ENCODE measurements around the gene CCDC183. TPM values are rescaled to one million over a fixed set of nuclear protein-coding genes. Genes with fewer than 3 reads are reported as not detected.

The CCDC183 gene
- total and polyA plus RNA-seq, 3 experiments from 2014 or later: 0.26 to 0.73 TPM; not detected in 1

- no peak overlapping the region for H3K27ac ChIP-seq (ENCODE audit: low read depth, low read length)
- CTCF ChIA-PET: interaction anchor here (1.3 kb wide), 1 partner anchor 16 kb away, joined by 5 read pairs; the partner anchor contains the start of gene AJM1
Measured at GRCh38 chr9:136826188-136826541, 30.0 kb downstream of the CCDC183 start.

DNA sequence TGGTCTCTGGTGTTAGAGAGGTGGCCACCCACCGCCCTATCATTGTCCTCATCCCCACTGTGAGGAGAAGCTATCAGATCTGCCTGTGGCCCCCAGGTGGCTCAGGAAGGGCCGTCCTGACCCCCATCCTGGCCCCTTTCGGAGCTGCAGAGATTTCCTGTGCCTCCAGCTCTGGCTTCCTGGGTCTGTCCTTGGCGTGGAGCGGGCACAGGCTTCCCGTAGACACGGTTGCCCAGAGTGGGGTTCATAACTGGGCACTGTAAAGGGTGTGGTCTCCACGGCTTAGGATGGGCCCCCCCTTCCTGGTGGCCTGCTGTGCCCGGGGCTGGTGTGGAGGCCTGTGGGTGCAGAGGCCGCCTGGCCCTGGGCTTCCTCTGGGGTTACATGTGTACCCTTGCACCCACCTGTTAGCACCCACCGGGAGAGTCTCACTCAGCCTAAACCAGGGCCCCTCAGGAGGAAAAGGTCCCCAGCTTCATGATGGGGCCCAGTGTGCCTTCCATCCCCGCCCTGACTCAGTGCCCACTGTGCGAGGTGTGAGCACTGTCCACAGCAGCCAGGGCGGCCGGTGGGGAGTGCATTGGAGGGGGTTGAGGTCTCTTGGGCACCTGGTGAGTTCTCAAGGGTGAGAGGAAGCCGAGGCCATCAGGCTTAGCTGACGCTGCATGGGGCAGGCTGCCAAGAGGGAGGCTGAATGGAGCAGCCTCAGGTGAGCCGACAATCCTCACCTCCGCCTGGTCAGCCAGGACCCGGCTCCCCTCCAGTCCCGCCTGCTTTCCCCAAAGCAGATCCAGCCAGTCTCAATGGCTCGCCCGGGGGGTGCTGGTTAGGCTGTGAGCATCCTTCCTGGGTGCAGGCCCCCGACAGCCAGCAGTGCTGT, 30.8 kb downstream of the CCDC183 start:
- CTCF ChIA-PET: interaction anchor here (1.1 to 1.3 kb wide), 2 partner anchors 15 to 17 kb away, joined by 3 to 5 read pairs; partner anchors contain the start of gene AJM1

More at GRCh38 chr9:136826188-136826541, 30.0 kb downstream of the CCDC183 start:
- Histone ChIP-seq H3K4me1 (ENCODE audit: insufficient read depth, low read length) (no peaks in the 10 kb centered on the region), H3K4me3 (ENCODE audit: low read length) (no peak overlapping the region), H3K9me3 (ENCODE audit: low read length) (no peaks in the 10 kb centered on the region), H3K27me3 (ENCODE audit: insufficient read depth, low read length, poor library complexity, severe bottlenecking) (no peaks in the 10 kb centered on the region), H3K36me3 (ENCODE audit: insufficient read depth, low read length) (peaks cover 11% of the 10 kb centered on the region)
- Mint-ChIP-seq H3K9me3 (no peaks in the 10 kb centered on the region), H3K36me3 (peaks cover 0 to 54% (median 0%) of the 10 kb centered on the region in 3 donors), H3K4me3 (no peak overlapping the region), H3K27ac (no peak overlapping the region), H3K27me3 (no peaks in the 10 kb centered on the region), H3K4me1 (no peaks in the 10 kb centered on the region)
- DNase-seq: no peak
- POLR2A ChIA-PET: no interaction called here

DNA sequence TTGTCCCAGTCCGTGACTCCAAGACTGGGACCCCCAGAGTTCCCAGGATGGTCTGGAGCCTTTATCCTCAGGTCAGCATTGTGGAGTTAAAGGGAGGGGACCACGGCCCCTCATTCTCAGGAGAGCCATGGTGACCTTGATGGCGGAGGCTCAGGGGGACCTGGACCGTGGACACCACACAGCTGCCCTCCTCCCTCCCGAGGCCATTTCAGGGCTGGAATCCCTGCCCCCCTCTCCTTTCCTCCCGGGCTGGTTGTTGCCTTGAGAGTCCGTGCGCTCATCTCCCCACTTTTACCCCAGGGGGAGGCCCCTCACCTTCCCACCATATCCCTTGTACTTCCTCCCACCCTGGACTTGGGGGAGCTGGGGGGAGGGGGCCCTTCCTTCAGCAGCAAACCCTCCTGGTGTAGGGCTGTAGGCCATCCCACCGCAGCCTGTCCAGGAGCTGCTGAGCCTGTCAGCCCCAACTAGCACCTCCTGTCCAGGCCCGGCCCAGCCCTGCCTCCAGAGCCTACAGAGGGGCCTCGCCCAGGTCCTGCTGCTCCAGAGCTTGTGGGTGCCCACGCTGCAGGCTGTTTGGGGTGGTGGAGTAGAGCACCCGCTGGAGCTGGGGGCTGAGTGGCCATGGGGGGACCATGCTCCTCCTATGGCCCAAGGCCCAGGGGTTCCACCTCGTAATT, 31.8 kb downstream of the CCDC183 start:
- Mint-ChIP-seq H3K27ac (no peak overlapping the region), H3K36me3 (peaks cover 0 to 69% (median 0%) of the 10 kb centered on the region in 3 donors), H3K4me3 (no peak overlapping the region), H3K4me1 (no peaks in the 10 kb centered on the region), H3K9me3 (no peaks in the 10 kb centered on the region), H3K27me3 (no peaks in the 10 kb centered on the region)
- DNase-seq: peak in 1 of 5 donors; percentile 38
- Histone ChIP-seq H3K36me3 (ENCODE audit: insufficient read depth, low read length) (peaks cover 11% of the 10 kb centered on the region), H3K9me3 (ENCODE audit: low read length) (no peaks in the 10 kb centered on the region), H3K27ac (ENCODE audit: low read depth, low read length) (no peak overlapping the region), H3K4me3 (ENCODE audit: low read length) (no peak overlapping the region), H3K4me1 (ENCODE audit: insufficient read depth, low read length) (no peaks in the 10 kb centered on the region), H3K27me3 (ENCODE audit: insufficient read depth, low read length, poor library complexity, severe bottlenecking) (no peaks in the 10 kb centered on the region)
- CTCF ChIA-PET: interaction anchor here (1.1 to 1.2 kb wide), 2 partner anchors 16 to 34 kb away, joined by 3 read pairs; no protein-coding TSS in a partner anchor
- POLR2A ChIA-PET: no interaction called here

More for the DNA sequence above, 30.8 kb downstream of the CCDC183 start:
- Histone ChIP-seq H3K27me3 (ENCODE audit: insufficient read depth, low read length, poor library complexity, severe bottlenecking) (no peaks in the 10 kb centered on the region), H3K9me3 (ENCODE audit: low read length) (no peaks in the 10 kb centered on the region), H3K27ac (ENCODE audit: low read depth, low read length) (no peak overlapping the region), H3K4me3 (ENCODE audit: low read length) (no peak overlapping the region), H3K36me3 (ENCODE audit: insufficient read depth, low read length) (peaks cover 11% of the 10 kb centered on the region), H3K4me1 (ENCODE audit: insufficient read depth, low read length) (no peaks in the 10 kb centered on the region)
- Mint-ChIP-seq H3K27ac (no peak overlapping the region), H3K36me3 (peaks cover 0 to 62% (median 0%) of the 10 kb centered on the region in 3 donors), H3K27me3 (no peaks in the 10 kb centered on the region), H3K4me1 (no peaks in the 10 kb centered on the region), H3K4me3 (no peak overlapping the region), H3K9me3 (no peaks in the 10 kb centered on the region)
- DNase-seq: peak in 1 of 5 donors; percentile 39
- POLR2A ChIA-PET: no interaction called here

DNA sequence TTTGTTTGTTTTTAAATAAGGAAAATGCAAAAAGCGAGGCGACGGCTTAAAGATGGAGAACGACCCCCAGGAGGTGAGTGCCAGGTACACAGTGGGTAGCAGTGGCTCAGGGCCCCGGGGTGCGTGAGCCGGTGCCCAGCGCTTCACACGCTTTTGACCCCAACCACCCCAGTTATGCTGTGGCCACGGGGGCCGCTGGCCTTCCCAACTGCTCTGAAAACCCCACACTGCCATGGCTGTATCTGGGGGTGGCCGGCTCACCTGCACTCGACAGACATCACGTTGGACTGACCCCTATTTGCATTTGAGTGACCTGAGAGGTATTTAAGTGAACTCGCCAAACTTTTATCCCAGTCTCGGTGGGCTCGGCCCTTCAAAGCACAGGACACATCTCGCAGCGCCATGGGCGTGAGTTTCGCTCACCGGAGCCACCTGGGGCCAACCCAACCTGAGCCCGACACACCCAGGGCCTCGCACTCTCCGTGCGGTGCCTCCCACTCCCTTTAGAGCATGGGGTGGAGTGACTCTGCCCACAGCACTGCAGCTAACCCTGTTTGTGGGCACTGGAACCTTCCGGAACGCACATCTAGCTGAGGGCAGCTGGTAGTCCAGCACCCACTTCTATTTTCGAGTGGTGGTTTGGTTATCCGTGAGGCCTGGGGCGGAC, 32.5 kb downstream of the CCDC183 start:
- H3K27me3 ChIP-seq (ENCODE audit: insufficient read depth, low read length, poor library complexity, severe bottlenecking): no peaks in the 10 kb centered on the region
- H3K36me3 ChIP-seq (ENCODE audit: insufficient read depth, low read length): peaks cover 7% of the 10 kb centered on the region
- ChIA-PET CTCF (interaction anchor here (0.9 to 1.2 kb wide), 3 partner anchors 13 to 35 kb away, joined by 3 read pairs; partner anchors contain the start of gene AJM1), POLR2A (no interaction called here)
- no peaks in the 10 kb centered on the region for H3K4me1 ChIP-seq (ENCODE audit: insufficient read depth, low read length)
- H3K4me3 Mint-ChIP-seq: no peak overlapping the region
- H3K36me3 Mint-ChIP-seq: peaks cover 0 to 64% (median 0%) of the 10 kb centered on the region in 3 donors
- no peak overlapping the region for H3K27ac Mint-ChIP-seq
- no peak for DNase-seq
- H3K27ac ChIP-seq (ENCODE audit: low read depth, low read length): no peak overlapping the region
- H3K9me3 Mint-ChIP-seq: no peaks in the 10 kb centered on the region
- no peaks in the 10 kb centered on the region for H3K27me3 Mint-ChIP-seq
- H3K4me3 ChIP-seq (ENCODE audit: low read length): no peak overlapping the region
- no peaks in the 10 kb centered on the region for H3K9me3 ChIP-seq (ENCODE audit: low read length)
- H3K4me1 Mint-ChIP-seq: no peaks in the 10 kb centered on the region

DNA sequence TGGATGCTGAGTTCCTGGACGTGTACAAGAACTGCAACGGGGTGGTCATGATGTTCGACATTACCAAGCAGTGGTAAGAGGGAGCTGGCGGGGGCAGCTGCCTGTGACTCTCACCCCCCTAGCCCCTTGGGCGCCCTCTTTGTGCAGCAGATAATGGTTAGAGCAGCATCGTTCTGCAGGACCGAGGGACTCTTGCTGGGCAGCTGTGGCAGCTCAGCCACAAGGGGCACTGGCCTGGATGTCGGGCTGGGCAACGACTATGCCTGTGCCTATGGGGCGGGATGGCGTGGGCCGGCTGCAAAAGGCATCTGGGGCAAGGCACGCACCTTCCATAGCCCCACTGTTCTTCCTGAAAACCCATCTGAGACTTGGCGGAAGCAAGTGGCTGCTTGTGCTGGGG, 33.3 kb downstream of the CCDC183 start:
- H3K36me3 ChIP-seq (ENCODE audit: insufficient read depth, low read length): peaks cover 3% of the 10 kb centered on the region
- no peaks in the 10 kb centered on the region for H3K9me3 ChIP-seq (ENCODE audit: low read length)
- no peak for DNase-seq
- H3K4me1 ChIP-seq (ENCODE audit: insufficient read depth, low read length): no peaks in the 10 kb centered on the region
- H3K4me1 Mint-ChIP-seq: peaks cover 0 to 2% (median 0%) of the 10 kb centered on the region in 3 donors
- CTCF ChIA-PET: interaction anchor here (0.9 to 1.1 kb wide), 2 partner anchors 13 to 29 kb away, joined by 3 read pairs; partner anchors contain the start of gene AJM1
- H3K36me3 Mint-ChIP-seq: peaks cover 0 to 65% (median 3%) of the 10 kb centered on the region in 3 donors
- no peak overlapping the region for H3K4me3 Mint-ChIP-seq
- POLR2A ChIA-PET: no interaction called here
- H3K4me3 ChIP-seq (ENCODE audit: low read length): no peak overlapping the region
- no peaks in the 10 kb centered on the region for H3K9me3 Mint-ChIP-seq
- H3K27ac Mint-ChIP-seq: no peak overlapping the region
- H3K27me3 ChIP-seq (ENCODE audit: insufficient read depth, low read length, poor library complexity, severe bottlenecking): no peaks in the 10 kb centered on the region
- no peaks in the 10 kb centered on the region for H3K27me3 Mint-ChIP-seq
- H3K27ac ChIP-seq (ENCODE audit: low read depth, low read length): no peak overlapping the region

- Mint-ChIP-seq H3K27me3 (no peaks in the 10 kb centered on the region), H3K27ac (no peak overlapping the region), H3K4me1 (peaks cover 0 to 2% (median 0%) of the 10 kb centered on the region in 3 donors), H3K4me3 (peak overlapping the region in 1 of 7 donors; percentile 9), H3K36me3 (peaks cover 0 to 58% (median 3%) of the 10 kb centered on the region in 3 donors), H3K9me3 (no peaks in the 10 kb centered on the region)
- Histone ChIP-seq H3K36me3 (ENCODE audit: insufficient read depth, low read length) (peaks cover 3% of the 10 kb centered on the region), H3K27ac (ENCODE audit: low read depth, low read length) (no peak overlapping the region), H3K9me3 (ENCODE audit: low read length) (no peaks in the 10 kb centered on the region), H3K27me3 (ENCODE audit: insufficient read depth, low read length, poor library complexity, severe bottlenecking) (no peaks in the 10 kb centered on the region), H3K4me1 (ENCODE audit: insufficient read depth, low read length) (no peaks in the 10 kb centered on the region), H3K4me3 (ENCODE audit: low read length) (no peak overlapping the region)
- ChIA-PET CTCF (interaction anchor here (1.1 kb wide), 1 partner anchor 12 kb away, joined by 3 read pairs; the partner anchor contains the start of gene AJM1), POLR2A (no interaction called here)
- peak in 1 of 5 donors; percentile 45 for DNase-seq
Measured at GRCh38 chr9:136829981-136830885, 34.1 kb downstream of the CCDC183 start.

DNA sequence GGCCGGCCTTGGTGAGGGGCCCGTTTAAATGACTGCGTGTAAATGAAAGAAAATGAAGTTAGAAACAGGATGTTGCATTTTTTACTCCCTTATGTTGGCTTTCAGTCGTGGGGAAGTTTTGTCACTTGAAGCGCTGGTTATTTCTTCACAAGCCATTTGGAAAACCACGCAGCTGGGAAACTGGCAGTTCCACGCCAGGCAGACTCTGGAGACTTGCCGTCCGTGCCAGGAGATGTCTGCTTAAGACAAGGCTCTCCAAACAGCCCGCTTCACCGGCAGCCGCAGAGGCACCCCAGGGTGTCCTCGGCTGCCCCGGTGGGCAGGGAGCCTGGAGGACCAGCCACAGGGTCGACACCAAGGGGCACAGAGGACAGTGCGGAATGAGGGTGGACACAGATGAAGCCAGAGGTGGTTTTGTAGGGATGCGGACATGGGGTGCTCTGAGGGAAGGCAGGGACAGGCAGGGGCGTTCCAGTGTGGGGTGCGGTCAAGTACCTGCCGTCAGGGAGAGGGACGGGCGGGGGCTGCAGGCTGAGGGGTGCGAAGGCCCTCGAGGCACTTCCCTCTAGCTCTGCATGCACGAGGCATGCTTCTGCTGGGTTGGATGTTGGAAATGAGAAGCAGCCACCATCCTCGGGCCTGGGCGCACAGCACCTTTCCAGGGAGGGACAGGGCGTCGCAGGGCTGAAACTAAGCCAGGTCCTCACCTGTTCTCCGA, 35.0 kb downstream of the CCDC183 start:
- peaks cover 0 to 51% (median 3%) of the 10 kb centered on the region in 3 donors for H3K36me3 Mint-ChIP-seq
- CTCF ChIA-PET: interaction anchor here (3.4 kb wide), 1 partner anchor 11 kb away, joined by 12 read pairs; the partner anchor contains the start of gene AJM1
- no peak for DNase-seq

More for the DNA sequence above, 35.0 kb downstream of the CCDC183 start:
- Mint-ChIP-seq H3K27me3 (no peaks in the 10 kb centered on the region), H3K9me3 (no peaks in the 10 kb centered on the region), H3K4me3 (no peak overlapping the region), H3K27ac (no peak overlapping the region), H3K4me1 (peaks cover 0 to 2% (median 0%) of the 10 kb centered on the region in 3 donors)
- Histone ChIP-seq H3K36me3 (ENCODE audit: insufficient read depth, low read length) (no peaks in the 10 kb centered on the region), H3K4me3 (ENCODE audit: low read length) (no peak overlapping the region), H3K27ac (ENCODE audit: low read depth, low read length) (no peak overlapping the region), H3K27me3 (ENCODE audit: insufficient read depth, low read length, poor library complexity, severe bottlenecking) (no peaks in the 10 kb centered on the region), H3K4me1 (ENCODE audit: insufficient read depth, low read length) (no peaks in the 10 kb centered on the region), H3K9me3 (ENCODE audit: low read length) (no peaks in the 10 kb centered on the region)
- POLR2A ChIA-PET: no interaction called here
